Measurements from ENCODE around the gene TRAF3IP1.
"Not testable (repeated sequence)": the region's sequence is repeated elsewhere in the genome, so short reads cannot be mapped to it uniquely, and the experiment has no call there.

GRCh38 chr2:238335591-238335990, 15.3 kb downstream of the TRAF3IP1 start:
- not testable (repeated sequence) for TF ChIP-seq EP300, CTCF, POLR2AphosphoS5 (IDR thresholded peaks at IDR 0.05)
